Superior temporal gyrus (tissue), 1 donor: ENCODE measurements around the gene ZNF345.

Experiments
- DNase-seq: peaks from one replicate; pipeline ENCODE4 v3.0.0-alpha.2; 2016; ENCODE audit errors: extremely low spot score

ZNF345 gene

GRCh38 chr19:36916991-36917390 lies 66.3 kb downstream of the ZNF345 start:
- no peak for DNase-seq

GRCh38 chr19:36918090-36918489 lies 67.4 kb downstream of the ZNF345 start:
- no peak for DNase-seq
